ENCODE results near the gene TBC1D22A. TPM values are rescaled to one million over a fixed set of nuclear protein-coding genes. Genes with fewer than 3 reads are reported as not detected.
A peak's percentile ranks its signal among the peaks of the same experiment; 100 is the strongest.

The TBC1D22A gene
- total and polyA plus RNA-seq, 11 donors = 9.4 to 30.7 (median 18.6) TPM

DNA sequence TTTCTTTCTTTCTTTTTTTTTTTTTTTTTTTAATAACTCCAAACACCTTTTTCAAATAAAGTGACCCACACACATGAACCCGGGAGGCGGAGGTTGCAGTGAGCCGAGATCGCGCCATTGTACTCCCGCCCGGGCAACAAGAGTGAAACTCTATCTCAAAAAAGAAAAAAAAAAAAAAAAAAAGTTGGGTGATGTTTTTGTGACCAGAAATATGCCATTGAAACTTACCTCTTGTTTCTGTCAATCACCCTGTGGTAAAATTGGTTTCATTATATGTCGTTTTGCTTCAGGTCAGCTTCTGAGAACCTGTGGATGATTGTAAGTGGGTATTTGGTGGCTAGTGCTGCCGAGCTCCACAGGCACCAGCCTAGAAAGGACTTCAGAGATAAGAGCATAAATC is 238.8 kb downstream of the TBC1D22A start:
- H3K27me3 ChIP-seq = no peaks in the 10 kb centered on the region
- no peak overlapping the region for H3K27ac ChIP-seq
- 90 to 97% (median 94%) methylated on average over 9 of the region's 9 CpGs for WGBS, 4 donors
- no peak overlapping the region for H3K4me3 ChIP-seq
- no peak for DNase-seq
- intact Hi-C loops (cut with DNase I) = loop anchor here in 1 of 10 donors (10.0 kb wide), 2 partner anchors 56 to 126 kb away; no protein-coding TSS in a partner anchor
- ATAC-seq = no peak
- peaks cover 0 to 10% (median 2%) of the 10 kb centered on the region in 12 donors for H3K4me1 ChIP-seq
- TF ChIP-seq, protein P1, sequence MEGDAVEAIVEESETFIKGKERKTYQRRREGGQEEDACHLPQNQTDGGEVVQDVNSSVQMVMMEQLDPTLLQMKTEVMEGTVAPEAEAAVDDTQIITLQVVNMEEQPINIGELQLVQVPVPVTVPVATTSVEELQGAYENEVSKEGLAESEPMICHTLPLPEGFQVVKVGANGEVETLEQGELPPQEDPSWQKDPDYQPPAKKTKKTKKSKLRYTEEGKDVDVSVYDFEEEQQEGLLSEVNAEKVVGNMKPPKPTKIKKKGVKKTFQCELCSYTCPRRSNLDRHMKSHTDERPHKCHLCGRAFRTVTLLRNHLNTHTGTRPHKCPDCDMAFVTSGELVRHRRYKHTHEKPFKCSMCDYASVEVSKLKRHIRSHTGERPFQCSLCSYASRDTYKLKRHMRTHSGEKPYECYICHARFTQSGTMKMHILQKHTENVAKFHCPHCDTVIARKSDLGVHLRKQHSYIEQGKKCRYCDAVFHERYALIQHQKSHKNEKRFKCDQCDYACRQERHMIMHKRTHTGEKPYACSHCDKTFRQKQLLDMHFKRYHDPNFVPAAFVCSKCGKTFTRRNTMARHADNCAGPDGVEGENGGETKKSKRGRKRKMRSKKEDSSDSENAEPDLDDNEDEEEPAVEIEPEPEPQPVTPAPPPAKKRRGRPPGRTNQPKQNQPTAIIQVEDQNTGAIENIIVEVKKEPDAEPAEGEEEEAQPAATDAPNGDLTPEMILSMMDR (IDR thresholded peaks at IDR 0.05) = no peak
- TF ChIP-seq POLR2A (IDR thresholded peaks at IDR 0.05) = no peak
- no peaks in the 10 kb centered on the region for H3K9me3 ChIP-seq
- H3K36me3 ChIP-seq = peaks cover 0 to 26% (median 0%) of the 10 kb centered on the region in 9 donors

DNA sequence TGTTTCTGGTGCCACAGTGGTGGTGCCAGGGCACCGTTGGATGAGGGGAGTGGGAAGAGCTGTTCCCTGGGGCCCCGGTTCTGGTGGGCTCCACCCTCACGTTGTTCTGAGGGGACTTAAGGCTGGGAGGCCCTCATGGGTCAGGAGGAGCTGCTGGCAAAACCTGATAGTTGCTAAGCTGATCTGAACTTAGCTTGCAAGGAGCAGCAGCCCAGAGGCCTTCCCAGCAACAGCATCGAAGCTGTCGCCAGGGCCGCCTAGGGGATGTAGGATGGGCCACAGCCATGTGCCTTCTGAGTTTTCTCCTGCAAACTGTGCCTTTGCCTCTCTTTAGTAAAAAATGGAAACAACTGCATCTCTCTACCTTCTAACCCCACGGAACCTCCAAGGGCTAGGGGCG is 240.2 kb downstream of the TBC1D22A start:
- H3K27ac ChIP-seq = no peak overlapping the region
- H3K9me3 ChIP-seq = no peaks in the 10 kb centered on the region
- H3K36me3 ChIP-seq = peaks cover 0 to 30% (median 0%) of the 10 kb centered on the region in 9 donors
- intact Hi-C loops (cut with DNase I) = loop anchor here in 1 of 10 donors (10.0 kb wide), 2 partner anchors 58 to 128 kb away; no protein-coding TSS in a partner anchor
- H3K4me1 ChIP-seq = peaks cover 0 to 10% (median 5%) of the 10 kb centered on the region in 12 donors
- H3K27me3 ChIP-seq = no peaks in the 10 kb centered on the region
- no peak overlapping the region for H3K4me3 ChIP-seq
- no peak for ATAC-seq
- no peak for TF ChIP-seq POLR2A (IDR thresholded peaks at IDR 0.05)
- TF ChIP-seq, protein P1 (IDR thresholded peaks at IDR 0.05) = no peak
- WGBS, 4 donors = 85 to 89% (median 86%) methylated on average over 8 of the region's 8 CpGs
- no peak for DNase-seq

DNA sequence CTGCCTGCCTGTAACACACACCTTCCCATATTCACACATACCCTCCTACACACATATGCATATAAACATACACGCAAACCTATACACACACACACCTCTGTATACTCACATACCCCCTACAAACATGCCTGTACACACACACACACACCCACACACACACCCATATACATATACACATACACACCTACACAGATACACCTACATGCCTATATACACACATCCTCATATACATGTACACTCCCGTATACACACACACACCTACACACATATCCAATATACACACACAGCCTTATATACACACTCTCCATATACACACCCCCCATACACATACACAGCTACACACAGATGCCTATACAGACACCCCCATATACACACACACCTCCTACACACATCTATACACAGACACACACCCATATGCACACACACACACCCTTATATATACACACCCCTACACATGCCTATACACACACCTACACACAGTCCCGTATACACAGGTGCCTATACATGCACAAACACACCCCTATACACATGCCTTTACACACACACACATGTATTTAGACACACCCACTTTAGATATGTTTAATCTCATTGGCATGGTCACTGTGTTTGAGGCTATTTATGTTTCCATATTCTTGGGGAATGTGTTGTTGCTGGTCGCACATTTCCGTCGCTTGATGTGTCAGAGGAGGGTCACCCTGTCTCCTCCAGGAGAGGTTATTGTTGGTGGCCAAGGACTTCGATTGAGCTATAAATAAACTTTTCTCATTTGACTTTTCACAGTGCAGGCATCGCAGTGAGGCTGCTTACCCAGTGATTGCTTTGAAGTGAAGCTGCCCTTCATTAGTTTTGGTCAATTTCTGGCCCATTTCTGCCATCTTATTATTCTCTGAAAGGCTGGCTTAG is 243.3 kb downstream of the TBC1D22A start:
- peaks cover 0 to 10% (median 5%) of the 10 kb centered on the region in 12 donors for H3K4me1 ChIP-seq
- DNase-seq (no peak), ATAC-seq (peak in 3 of 4 donors; percentile 48 to 72 (median 70))
- H3K9me3 ChIP-seq = no peaks in the 10 kb centered on the region
- 66 to 81% (median 73%) methylated on average over 8 of the region's 8 CpGs for WGBS, 4 donors
- no peak overlapping the region for H3K4me3 ChIP-seq
- H3K27ac ChIP-seq = no peak overlapping the region
- intact Hi-C loops (cut with DNase I) = loop anchor here in 1 of 10 donors (10.0 kb wide), 2 partner anchors 61 to 131 kb away; no protein-coding TSS in a partner anchor
- H3K27me3 ChIP-seq = no peaks in the 10 kb centered on the region
- TF ChIP-seq, protein P1 (IDR thresholded peaks at IDR 0.05) = no peak
- TF ChIP-seq POLR2A (IDR thresholded peaks at IDR 0.05) = no peak
- peaks cover 0 to 31% (median 0%) of the 10 kb centered on the region in 9 donors for H3K36me3 ChIP-seq

DNA sequence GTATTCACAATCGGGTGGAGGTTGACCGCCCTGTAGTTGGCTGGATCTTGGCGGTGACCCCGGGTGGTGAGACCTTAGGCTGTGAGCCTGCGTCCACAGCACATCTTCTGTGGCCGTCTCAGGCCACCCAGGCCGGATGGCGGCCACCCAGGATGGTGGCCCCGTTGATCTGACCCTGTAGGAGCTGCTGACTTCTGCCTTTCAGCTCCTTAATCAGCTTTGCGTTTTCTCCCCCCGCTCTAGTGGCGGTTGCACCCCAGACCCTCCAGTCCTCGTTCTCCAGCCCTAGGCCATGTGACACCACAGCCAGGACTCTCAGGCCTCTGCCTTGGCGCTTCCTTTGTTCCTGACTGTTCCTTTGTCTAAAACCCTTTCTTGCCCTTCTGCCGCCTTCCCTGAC is 244.0 kb downstream of the TBC1D22A start:
- WGBS, 4 donors = 88 to 94% (median 91%) methylated on average over 15 of the region's 15 CpGs
- intact Hi-C loops (cut with DNase I) = loop anchor here in 1 of 10 donors (10.0 kb wide), 2 partner anchors 62 to 132 kb away; no protein-coding TSS in a partner anchor
- peaks cover 0 to 31% (median 0%) of the 10 kb centered on the region in 9 donors for H3K36me3 ChIP-seq
- H3K27me3 ChIP-seq = no peaks in the 10 kb centered on the region
- TF ChIP-seq, protein P1 (IDR thresholded peaks at IDR 0.05) = no peak
- no peak for TF ChIP-seq POLR2A (IDR thresholded peaks at IDR 0.05)
- peaks cover 0 to 10% (median 5%) of the 10 kb centered on the region in 12 donors for H3K4me1 ChIP-seq
- DNase-seq = no peak
- H3K9me3 ChIP-seq = no peaks in the 10 kb centered on the region
- ATAC-seq = peak in 1 of 4 donors; percentile 9
- H3K27ac ChIP-seq = no peak overlapping the region
- no peak overlapping the region for H3K4me3 ChIP-seq

Measured in heart left ventricle (tissue), 16 donors.